Psoas muscle (tissue), 8 donors: ENCODE results near the gene CHST1. TPM values are rescaled to one million over a fixed set of nuclear protein-coding genes. Genes with fewer than 3 reads are reported as not detected.

ENCODE experiments used
- ATAC-seq, 4 donors: fragments of 200-7000 bp; cut with Tn5 transposase; one replicate each; pipeline ENCODE4 v1.9.1; 2020; ENCODE audit warnings: moderate library complexity in 3 of 4, mild to moderate bottlenecking in 2 of 4
- DNase-seq, 2 donors: peaks; one replicate each; pipeline ENCODE4 v3.0.0-alpha.2; 2020
- H3K27ac ChIP-seq: fragments of 200-600 bp; one replicate; pipeline ENCODE4 v1.8.0; 2022
- H3K27me3 ChIP-seq, 3 donors: fragments of 200-600 bp in 1 of 3; one replicate each; pipeline versions ENCODE4 v1.6.1 to v1.8.0; 2013 to 2022; ENCODE audit warnings: low read length in 2 of 3, mild to moderate bottlenecking in 2 of 3, moderate library complexity in 1 of 3; ENCODE audit not compliant: insufficient read depth in 3 of 3
- H3K36me3 ChIP-seq, 2 donors: fragments of 200-600 bp in 1 of 2; one replicate each; pipeline versions ENCODE4 v1.6.1 to v1.8.0; 2013 to 2022; ENCODE audit warnings: low read depth in 1 of 2, mild to moderate bottlenecking in 1 of 2, moderate library complexity in 1 of 2; ENCODE audit not compliant: insufficient read depth in 1 of 2
- H3K4me1 ChIP-seq: fragments of 200-600 bp; one replicate; pipeline ENCODE4 v1.8.0; 2022
- H3K4me3 ChIP-seq: fragments of 200-600 bp; one replicate; pipeline ENCODE4 v1.8.0; 2022; ENCODE audit warnings: mild to moderate bottlenecking
- H3K9me3 ChIP-seq: fragments of 200-600 bp; one replicate; pipeline ENCODE4 v1.8.0; 2022
- CTCF ChIP-seq: fragments of 200-600 bp; IDR thresholded peaks from one replicate; pipeline ENCODE4 v1.8.0; 2022; ENCODE audit warnings: antibody characterized with exemption
- WGBS, 3 donors: extraction: QIAGEN DNeasy Blood & Tissue Kit; methylation state at CpG; one replicate each; pipeline versions ENCODE4 v1.1.6 to v1.1.7; 2013; 5-methylcytosine and 5-hydroxymethylcytosine counted together
- intact Hi-C, 2 donors: fragments of 100-400 bp; cut with DNase I; formaldehyde crosslinking; loops; one replicate each; pipeline versions ENCODE4 v1.11.0 to v1.14.2; 2022
- polyA plus RNA-seq, 3 donors: library from polyadenylated mRNA; stranded (reverse); fragments of 200-250 nt; gene quantifications; one replicate each; pipeline ENCODE4 v1.2.3, GENCODE V29; 2013
- total RNA-seq, 4 donors: library from RNA; stranded (reverse); fragmentation: NEBNext Ultra II Directional in 2 of 4; extraction: Animal tissue kit (Norgen Biotek cat#: 25700) in 2 of 4; gene quantifications; one replicate each; pipeline versions ENCODE4 v1.2.1 to v1.2.4, GENCODE V29; 2021 to 2023
- donor health status: healthy with polysubstance abuse.
- donor health status: DM: no; HTN: no; CAD: no; lungs with moderate emphysema.
- donor health status: Bipolar disorder and iron deficiency.
- donor health status: healthy.
- donor health status: DM: yes; HTN: yes; CAD: no.
- donor health status: DM: no; HTN: no; CAD: no.
- donor health status: DM: no; HTN: no; CAD: no.
- donor health status: DM: yes; HTN: yes; CAD: no.

The CHST1 gene
- total and polyA plus RNA-seq, 7 donors, result 1.2 to 21.4 (median 5.8) TPM

- no peaks in the 10 kb centered on the region for H3K36me3 ChIP-seq
- H3K27ac ChIP-seq, result no peak overlapping the region
- intact Hi-C loops, result no loop called here
- no peak overlapping the region for H3K4me3 ChIP-seq
- no peak for TF ChIP-seq CTCF
- 72 to 76% (median 74%) methylated on average over 2 of the region's 2 CpGs for whole genome bisulfite sequencing, 3 donors
- no peaks in the 10 kb centered on the region for H3K4me1 ChIP-seq
- DNase-seq (no peak), ATAC-seq (no peak)
- H3K9me3 ChIP-seq, result no peaks in the 10 kb centered on the region
- H3K27me3 ChIP-seq, result peaks cover 0 to 20% (median 0%) of the 10 kb centered on the region in 3 donors
Observed at GRCh38 chr11:45638051-45638450, 27.4 kb downstream of the CHST1 start.

GRCh38 chr11:45635907-45636306, 29.5 kb downstream of the CHST1 start:
- no peak for TF ChIP-seq CTCF
- Histone ChIP-seq H3K27ac (no peak overlapping the region), H3K27me3 (peaks cover 0 to 16% (median 0%) of the 10 kb centered on the region in 3 donors), H3K4me3 (no peak overlapping the region), H3K9me3 (no peaks in the 10 kb centered on the region), H3K4me1 (no peaks in the 10 kb centered on the region), H3K36me3 (no peaks in the 10 kb centered on the region)
- intact Hi-C loops, result no loop called here
- ATAC-seq (no peak), DNase-seq (no peak)
- 82 to 94% (median 82%) methylated on average over 1 of the region's 1 CpG for WGBS, 3 donors

GRCh38 chr11:45625611-45626010, 39.8 kb downstream of the CHST1 start:
- no peak for TF ChIP-seq CTCF
- intact Hi-C loops, result no loop called here
- ATAC-seq (no peak), DNase-seq (no peak)
- WGBS, 3 donors, result 85 to 87% (median 85%) methylated on average over 6 of the region's 6 CpGs
- Histone ChIP-seq H3K9me3 (no peaks in the 10 kb centered on the region), H3K4me3 (no peak overlapping the region), H3K36me3 (no peaks in the 10 kb centered on the region), H3K4me1 (no peaks in the 10 kb centered on the region), H3K27ac (no peak overlapping the region), H3K27me3 (peaks cover 2 to 4% (median 4%) of the 10 kb centered on the region in 3 donors)

GRCh38 chr11:45624095-45624494, 41.3 kb downstream of the CHST1 start:
- Histone ChIP-seq H3K27me3 (peaks cover 2 to 4% (median 4%) of the 10 kb centered on the region in 3 donors), H3K27ac (no peak overlapping the region), H3K4me3 (no peak overlapping the region), H3K4me1 (no peaks in the 10 kb centered on the region), H3K9me3 (no peaks in the 10 kb centered on the region), H3K36me3 (no peaks in the 10 kb centered on the region)
- WGBS, 3 donors, result 84 to 96% (median 84%) methylated on average over 2 of the region's 2 CpGs
- no peak for ATAC-seq
- DNase-seq, result no peak
- TF ChIP-seq CTCF, result no peak
- intact Hi-C loops, result no loop called here

GRCh38 chr11:45622861-45623260, 42.6 kb downstream of the CHST1 start:
- Histone ChIP-seq H3K9me3 (no peaks in the 10 kb centered on the region), H3K4me1 (no peaks in the 10 kb centered on the region), H3K36me3 (no peaks in the 10 kb centered on the region), H3K27ac (no peak overlapping the region), H3K27me3 (peaks cover 2 to 5% (median 2%) of the 10 kb centered on the region in 3 donors), H3K4me3 (no peak overlapping the region)
- no peak for DNase-seq
- no peak for ATAC-seq
- 13 to 28% (median 16%) methylated on average over 2 of the region's 2 CpGs for WGBS, 3 donors
- no peak for TF ChIP-seq CTCF
- intact Hi-C loops, result no loop called here
